Psoas muscle (tissue), 8 donors: Measurements from ENCODE around the gene CRISPLD2. TPM values are rescaled to one million over a fixed set of nuclear protein-coding genes. Genes with fewer than 3 reads are reported as not detected.

Experiments used
- ATAC-seq, 4 donors: fragments of 200-7000 bp; cut with Tn5 transposase; one replicate each; pipeline ENCODE4 v1.9.1; 2020; ENCODE audit warnings: moderate library complexity in 3 of 4, mild to moderate bottlenecking in 2 of 4
- DNase-seq, 2 donors: peaks; one replicate each; pipeline ENCODE4 v3.0.0-alpha.2; 2020
- H3K27ac ChIP-seq: fragments of 200-600 bp; one replicate; pipeline ENCODE4 v1.8.0; 2022
- H3K27me3 ChIP-seq, 3 donors: fragments of 200-600 bp in 1 of 3; one replicate each; pipeline versions ENCODE4 v1.6.1 to v1.8.0; 2013 to 2022; ENCODE audit warnings: low read length in 2 of 3, mild to moderate bottlenecking in 2 of 3, moderate library complexity in 1 of 3; ENCODE audit not compliant: insufficient read depth in 3 of 3
- H3K36me3 ChIP-seq, 2 donors: fragments of 200-600 bp in 1 of 2; one replicate each; pipeline versions ENCODE4 v1.6.1 to v1.8.0; 2013 to 2022; ENCODE audit warnings: low read depth in 1 of 2, mild to moderate bottlenecking in 1 of 2, moderate library complexity in 1 of 2; ENCODE audit not compliant: insufficient read depth in 1 of 2
- H3K4me1 ChIP-seq: fragments of 200-600 bp; one replicate; pipeline ENCODE4 v1.8.0; 2022
- H3K4me3 ChIP-seq: fragments of 200-600 bp; one replicate; pipeline ENCODE4 v1.8.0; 2022; ENCODE audit warnings: mild to moderate bottlenecking
- H3K9me3 ChIP-seq: fragments of 200-600 bp; one replicate; pipeline ENCODE4 v1.8.0; 2022
- WGBS, 3 donors: extraction: QIAGEN DNeasy Blood & Tissue Kit; methylation state at CpG; one replicate each; pipeline versions ENCODE4 v1.1.6 to v1.1.7; 2013; 5-methylcytosine and 5-hydroxymethylcytosine counted together
- intact Hi-C, 2 donors: fragments of 100-400 bp; cut with DNase I; formaldehyde crosslinking; loops; one replicate each; pipeline versions ENCODE4 v1.11.0 to v1.14.2; 2022
- polyA plus RNA-seq, 3 donors: library from polyadenylated mRNA; stranded (reverse); fragments of 200-250 nt; gene quantifications; one replicate each; pipeline ENCODE4 v1.2.3, GENCODE V29; 2013
- total RNA-seq, 4 donors: library from RNA; stranded (reverse); fragmentation: NEBNext Ultra II Directional in 2 of 4; extraction: Animal tissue kit (Norgen Biotek cat#: 25700) in 2 of 4; gene quantifications; one replicate each; pipeline versions ENCODE4 v1.2.1 to v1.2.4, GENCODE V29; 2021 to 2023
- TF ChIP-seq, protein P1 (sequence below): fragments of 200-600 bp; IDR thresholded peaks from one replicate; pipeline ENCODE4 v1.8.0; 2022; ENCODE audit warnings: antibody characterized with exemption
- donor health status: healthy with polysubstance abuse.
- donor health status: DM: no; HTN: no; CAD: no; lungs with moderate emphysema.
- donor health status: Bipolar disorder and iron deficiency.
- donor health status: healthy.
- donor health status: DM: yes; HTN: yes; CAD: no.
- donor health status: DM: no; HTN: no; CAD: no.
- donor health status: DM: no; HTN: no; CAD: no.
- donor health status: DM: yes; HTN: yes; CAD: no.

CRISPLD2 gene
- total and polyA plus RNA-seq, 7 donors, result 7.1 to 28.6 (median 11.5) TPM

DNA sequence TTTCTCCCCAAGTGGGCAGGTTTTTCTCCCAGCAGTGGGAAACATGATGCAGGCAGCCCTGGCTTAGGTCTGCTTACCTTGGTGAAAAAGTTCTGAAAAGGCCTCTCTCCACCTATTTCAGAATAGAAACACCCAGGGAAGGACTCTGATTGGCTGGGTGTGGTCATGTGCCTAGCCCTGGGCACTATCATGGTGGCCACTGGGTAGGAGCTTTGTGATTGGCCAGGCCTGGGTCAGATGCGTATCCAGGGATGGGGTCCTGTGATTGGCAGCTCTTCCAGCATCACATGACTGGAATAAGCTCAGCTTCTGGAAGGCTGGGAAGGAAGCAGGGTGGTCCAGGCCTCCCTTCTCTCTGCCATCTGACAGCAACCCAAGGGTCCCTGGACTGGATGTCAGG is 138.0 kb downstream of the CRISPLD2 start:
- TF ChIP-seq, protein P1, sequence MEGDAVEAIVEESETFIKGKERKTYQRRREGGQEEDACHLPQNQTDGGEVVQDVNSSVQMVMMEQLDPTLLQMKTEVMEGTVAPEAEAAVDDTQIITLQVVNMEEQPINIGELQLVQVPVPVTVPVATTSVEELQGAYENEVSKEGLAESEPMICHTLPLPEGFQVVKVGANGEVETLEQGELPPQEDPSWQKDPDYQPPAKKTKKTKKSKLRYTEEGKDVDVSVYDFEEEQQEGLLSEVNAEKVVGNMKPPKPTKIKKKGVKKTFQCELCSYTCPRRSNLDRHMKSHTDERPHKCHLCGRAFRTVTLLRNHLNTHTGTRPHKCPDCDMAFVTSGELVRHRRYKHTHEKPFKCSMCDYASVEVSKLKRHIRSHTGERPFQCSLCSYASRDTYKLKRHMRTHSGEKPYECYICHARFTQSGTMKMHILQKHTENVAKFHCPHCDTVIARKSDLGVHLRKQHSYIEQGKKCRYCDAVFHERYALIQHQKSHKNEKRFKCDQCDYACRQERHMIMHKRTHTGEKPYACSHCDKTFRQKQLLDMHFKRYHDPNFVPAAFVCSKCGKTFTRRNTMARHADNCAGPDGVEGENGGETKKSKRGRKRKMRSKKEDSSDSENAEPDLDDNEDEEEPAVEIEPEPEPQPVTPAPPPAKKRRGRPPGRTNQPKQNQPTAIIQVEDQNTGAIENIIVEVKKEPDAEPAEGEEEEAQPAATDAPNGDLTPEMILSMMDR, result no peak

More for the DNA sequence above, 138.0 kb downstream of the CRISPLD2 start:
- intact Hi-C loops, result no loop called here
- Histone ChIP-seq H3K27me3 (no peaks in the 10 kb centered on the region), H3K4me3 (no peak overlapping the region), H3K27ac (no peak overlapping the region), H3K9me3 (no peaks in the 10 kb centered on the region), H3K4me1 (peaks cover under 1% of the 10 kb centered on the region), H3K36me3 (no peaks in the 10 kb centered on the region)
- ATAC-seq (no peak), DNase-seq (no peak)
- WGBS, 3 donors, result 91 to 96% (median 95%) methylated on average over 1 of the region's 1 CpG

Other genes starting within 250 kb of the CRISPLD2 start
- gene COTL1, start 201.9 kb upstream of the CRISPLD2 start, total RNA-seq, result 10 to 100 TPM in 2 of 4 donors, 1 to 10 TPM in 2; 7.0 to 11.9 (median 10.4) TPM
- gene COTL1, start 201.9 kb upstream of the CRISPLD2 start, polyA plus RNA-seq, result 10 to 100 TPM in 1 of 3 donors, 1 to 10 TPM in 2; 6.1 to 44.5 (median 7.1) TPM
- gene KLHL36, start 171.5 kb upstream of the CRISPLD2 start, total RNA-seq, result 10 to 100 TPM; 13.1 to 19.3 (median 15.9) TPM
- 10 to 100 TPM in 2 of 3 donors, 1 to 10 TPM in 1; 5.9 to 11.2 (median 11.1) TPM for gene KLHL36, start 171.5 kb upstream of the CRISPLD2 start, polyA plus RNA-seq
- 10 to 100 TPM; 57.1 to 93.0 (median 78.9) TPM for gene USP10, start 120.0 kb upstream of the CRISPLD2 start, total RNA-seq
- gene USP10, start 120.0 kb upstream of the CRISPLD2 start, polyA plus RNA-seq, result 10 to 100 TPM; 33.9 to 69.5 (median 69.2) TPM
- gene ZDHHC7, start 191.6 kb downstream of the CRISPLD2 start, total RNA-seq, result 10 to 100 TPM; 33.2 to 52.3 (median 44.8) TPM
- gene ZDHHC7, start 191.6 kb downstream of the CRISPLD2 start, polyA plus RNA-seq, result 10 to 100 TPM; 19.7 to 96.0 (median 26.6) TPM
- gene KIAA0513, start 207.8 kb downstream of the CRISPLD2 start, total RNA-seq, result 10 to 100 TPM in 3 of 4 donors, 1 to 10 TPM in 1; 8.7 to 14.3 (median 13.3) TPM
- 10 to 100 TPM in 1 of 3 donors, 1 to 10 TPM in 2; 3.6 to 18.2 (median 3.9) TPM for gene KIAA0513, start 207.8 kb downstream of the CRISPLD2 start, polyA plus RNA-seq